ENCODE measurements around the gene PALLD.
A peak's percentile ranks its signal among the peaks of the same experiment; 100 is the strongest.

- TF ChIP-seq CTCF (IDR thresholded peaks at IDR 0.05) (no peak), POLR2A (IDR thresholded peaks at IDR 0.05) (no peak), POLR2AphosphoS5 (IDR thresholded peaks at IDR 0.05) (peak; percentile 3), EP300 (IDR thresholded peaks at IDR 0.05) (no peak)
These were observed 362.2 kb downstream of the PALLD start for GRCh38 chr4:168859100-168859499.

Measured in gastroesophageal sphincter (tissue), 3 donors.